DND-41 (cell line): Measurements from ENCODE around the gene SLC22A12.

Experiments
- EZH2 ChIP-seq: IDR thresholded peaks from 3 replicates; pipeline ENCODE4 v1.6.1; 2012; ENCODE audit warnings: borderline replicate concordance, low read depth, mild to moderate bottlenecking, moderate library complexity, low read length, inconsistent platforms; ENCODE audit not compliant: severe bottlenecking
- TF ChIP-seq, protein P1 (sequence below): IDR thresholded peaks from 2 replicates; pipeline ENCODE4 v1.5.1; 2012; ENCODE audit warnings: borderline replicate concordance, low read length, moderate library complexity, mild to moderate bottlenecking; ENCODE audit not compliant: poor library complexity, severe bottlenecking; ENCODE audit errors: extremely low read depth

DNA sequence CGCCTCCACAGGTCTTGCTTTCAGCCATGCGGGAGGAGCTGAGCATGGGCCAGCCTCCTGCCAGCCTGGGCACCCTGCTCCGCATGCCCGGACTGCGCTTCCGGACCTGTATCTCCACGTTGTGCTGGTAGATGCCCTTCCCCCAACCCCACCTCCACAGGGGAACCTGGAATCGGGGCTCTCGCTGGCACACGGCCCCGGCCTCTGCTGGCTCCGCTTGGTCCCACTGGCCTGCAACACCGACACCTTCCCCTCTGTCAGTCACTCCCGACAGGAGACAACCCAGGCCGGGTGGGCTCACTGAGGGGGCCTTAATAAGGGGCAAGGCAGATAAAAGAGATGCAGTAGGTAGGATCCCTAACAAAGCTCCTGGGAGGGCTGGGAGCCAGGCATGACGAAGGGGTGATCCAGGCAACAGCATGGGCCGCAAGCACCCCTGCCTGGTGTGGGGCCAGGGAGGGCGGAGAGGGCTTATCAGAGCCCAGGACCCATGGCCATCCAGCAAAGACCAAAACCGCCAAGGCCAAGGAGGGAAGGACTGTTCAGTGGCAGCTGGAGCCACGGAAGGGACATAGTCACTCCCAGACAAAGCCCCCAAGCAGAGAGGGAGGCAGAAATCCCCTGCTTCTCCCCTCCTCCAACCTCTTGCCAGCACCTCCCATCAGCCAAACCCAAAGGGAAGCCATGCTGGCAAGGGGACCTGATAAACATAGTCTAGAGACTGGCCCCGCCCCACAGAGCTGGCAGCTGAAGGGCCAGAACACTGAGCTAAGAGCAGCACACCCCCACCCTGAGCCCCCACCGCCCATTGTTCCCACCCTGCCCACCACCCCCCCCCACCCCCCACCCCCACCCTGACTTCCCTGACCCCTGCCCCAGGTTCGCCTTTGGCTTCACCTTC, 8.0 kb downstream of the SLC22A12 start:
- TF ChIP-seq, protein P1, sequence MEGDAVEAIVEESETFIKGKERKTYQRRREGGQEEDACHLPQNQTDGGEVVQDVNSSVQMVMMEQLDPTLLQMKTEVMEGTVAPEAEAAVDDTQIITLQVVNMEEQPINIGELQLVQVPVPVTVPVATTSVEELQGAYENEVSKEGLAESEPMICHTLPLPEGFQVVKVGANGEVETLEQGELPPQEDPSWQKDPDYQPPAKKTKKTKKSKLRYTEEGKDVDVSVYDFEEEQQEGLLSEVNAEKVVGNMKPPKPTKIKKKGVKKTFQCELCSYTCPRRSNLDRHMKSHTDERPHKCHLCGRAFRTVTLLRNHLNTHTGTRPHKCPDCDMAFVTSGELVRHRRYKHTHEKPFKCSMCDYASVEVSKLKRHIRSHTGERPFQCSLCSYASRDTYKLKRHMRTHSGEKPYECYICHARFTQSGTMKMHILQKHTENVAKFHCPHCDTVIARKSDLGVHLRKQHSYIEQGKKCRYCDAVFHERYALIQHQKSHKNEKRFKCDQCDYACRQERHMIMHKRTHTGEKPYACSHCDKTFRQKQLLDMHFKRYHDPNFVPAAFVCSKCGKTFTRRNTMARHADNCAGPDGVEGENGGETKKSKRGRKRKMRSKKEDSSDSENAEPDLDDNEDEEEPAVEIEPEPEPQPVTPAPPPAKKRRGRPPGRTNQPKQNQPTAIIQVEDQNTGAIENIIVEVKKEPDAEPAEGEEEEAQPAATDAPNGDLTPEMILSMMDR, result no peak
- TF ChIP-seq EZH2, result no peak
